Neural cell (in vitro differentiated cells): ENCODE measurements around the gene ANO8.
"Not testable (repeated sequence)": the region's sequence is repeated elsewhere in the genome, so short reads cannot be mapped to it uniquely, and the experiment has no call there.

Source experiments
- EZH2 ChIP-seq: fragments of 200-600, 300-800 bp; shearing (Covaris generic), sonication (generic); IDR thresholded peaks from 2 replicates; pipeline ENCODE4 v1.6.1; 2014; ENCODE audit warnings: antibody characterized with exemption, low read length, borderline replicate concordance, mild to moderate bottlenecking; ENCODE audit not compliant: insufficient read depth, poor library complexity, severe bottlenecking
- POLR2AphosphoS5 ChIP-seq: IDR thresholded peaks from 2 replicates; pipeline ENCODE4 v1.6.1; 2012
- TF ChIP-seq, protein P1 (sequence below): fragments of 450-650 bp; IDR thresholded peaks from 2 replicates; pipeline ENCODE4 v1.5.1; 2014; ENCODE audit warnings: antibody characterized with exemption, mild to moderate bottlenecking, moderate library complexity; ENCODE audit not compliant: poor library complexity, severe bottlenecking

DNA sequence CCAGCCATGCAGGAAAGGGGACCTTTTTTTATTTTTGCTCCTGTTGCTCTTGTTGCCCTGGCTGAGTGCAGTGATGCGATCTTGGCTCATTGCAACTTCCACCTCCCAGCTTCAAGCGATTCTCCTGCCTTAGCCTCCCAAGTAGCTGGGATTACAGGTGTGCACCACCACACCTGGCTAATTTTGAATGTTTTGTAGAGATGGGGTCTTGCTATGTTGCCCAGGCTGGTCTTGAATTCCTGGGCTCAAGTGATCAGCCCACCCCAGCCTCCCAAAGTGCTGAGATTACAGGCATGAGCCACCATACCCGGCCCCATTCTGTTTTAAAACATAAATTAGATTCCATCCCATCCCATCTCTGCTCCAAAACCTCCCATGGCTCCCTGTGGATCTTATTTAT lies 59.8 kb downstream of the ANO8 start:
- TF ChIP-seq, protein P1, sequence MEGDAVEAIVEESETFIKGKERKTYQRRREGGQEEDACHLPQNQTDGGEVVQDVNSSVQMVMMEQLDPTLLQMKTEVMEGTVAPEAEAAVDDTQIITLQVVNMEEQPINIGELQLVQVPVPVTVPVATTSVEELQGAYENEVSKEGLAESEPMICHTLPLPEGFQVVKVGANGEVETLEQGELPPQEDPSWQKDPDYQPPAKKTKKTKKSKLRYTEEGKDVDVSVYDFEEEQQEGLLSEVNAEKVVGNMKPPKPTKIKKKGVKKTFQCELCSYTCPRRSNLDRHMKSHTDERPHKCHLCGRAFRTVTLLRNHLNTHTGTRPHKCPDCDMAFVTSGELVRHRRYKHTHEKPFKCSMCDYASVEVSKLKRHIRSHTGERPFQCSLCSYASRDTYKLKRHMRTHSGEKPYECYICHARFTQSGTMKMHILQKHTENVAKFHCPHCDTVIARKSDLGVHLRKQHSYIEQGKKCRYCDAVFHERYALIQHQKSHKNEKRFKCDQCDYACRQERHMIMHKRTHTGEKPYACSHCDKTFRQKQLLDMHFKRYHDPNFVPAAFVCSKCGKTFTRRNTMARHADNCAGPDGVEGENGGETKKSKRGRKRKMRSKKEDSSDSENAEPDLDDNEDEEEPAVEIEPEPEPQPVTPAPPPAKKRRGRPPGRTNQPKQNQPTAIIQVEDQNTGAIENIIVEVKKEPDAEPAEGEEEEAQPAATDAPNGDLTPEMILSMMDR = not testable (repeated sequence)
- not testable (repeated sequence) for TF ChIP-seq EZH2, POLR2AphosphoS5
